GM21390 (cell line): ENCODE results near the gene DPYSL4.

Experiments used
- ATAC-seq: cut with Tn5 transposase; IDR thresholded peaks from one replicate; pipeline ENCODE4 v1.9.1; 2021; ENCODE audit not compliant: unreplicated experiment

Gene DPYSL4

DNA sequence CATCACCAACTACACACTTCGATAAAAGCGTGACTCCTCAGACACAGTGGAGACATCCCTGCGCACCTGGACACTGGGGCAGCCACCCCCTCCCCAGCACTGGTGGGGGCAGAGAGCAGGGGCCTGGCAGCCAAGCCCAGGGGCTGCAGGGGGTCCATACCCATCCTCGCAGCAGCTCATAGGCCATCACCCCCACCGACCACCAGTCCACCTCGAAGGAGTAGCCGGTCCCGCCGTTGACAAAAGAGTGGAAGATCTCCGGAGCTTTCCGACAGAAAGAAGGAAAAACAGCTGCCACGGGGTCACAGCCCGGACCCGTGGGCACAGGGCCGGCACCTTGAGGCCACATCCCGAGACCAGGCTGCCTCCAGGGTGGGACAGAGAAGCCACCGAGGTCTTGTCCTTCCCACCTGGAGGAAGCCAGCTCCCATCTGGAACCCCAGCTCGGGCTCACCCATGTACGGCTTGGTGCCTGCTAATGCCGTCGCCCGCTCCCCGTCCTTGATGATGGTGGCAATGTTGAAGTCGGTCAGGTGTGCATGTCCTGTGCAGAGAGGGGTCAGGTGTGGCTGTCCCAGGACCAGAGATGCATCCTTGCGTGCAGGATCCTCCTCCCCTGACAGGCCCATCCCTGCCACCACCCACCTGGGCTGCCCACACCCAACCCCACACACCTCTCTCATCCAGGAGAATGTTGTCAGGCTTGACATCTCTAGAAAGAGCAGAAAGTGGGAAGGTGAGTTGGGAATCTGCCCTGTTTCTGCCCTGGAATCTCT, 38.5 kb downstream of the DPYSL4 start:
- ATAC-seq, result no peak

DNA sequence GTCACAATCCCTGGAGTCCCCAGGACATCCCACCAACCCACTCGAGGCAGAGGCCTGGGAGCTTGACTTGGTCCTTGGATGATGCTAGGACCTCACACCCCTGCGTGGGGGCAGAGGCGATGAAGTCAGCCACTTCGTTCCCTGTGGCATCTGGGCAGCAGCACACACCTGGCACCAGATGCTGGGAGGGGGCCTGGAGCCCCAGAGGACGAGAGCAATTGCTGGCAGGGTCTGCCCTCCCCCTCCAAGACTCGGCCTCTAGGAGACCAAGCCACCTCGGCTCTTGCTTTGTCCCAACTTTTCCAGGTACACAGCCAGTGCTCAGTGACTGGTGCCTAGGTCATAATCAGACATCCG, 39.1 kb downstream of the DPYSL4 start:
- ATAC-seq, result no peak

DNA sequence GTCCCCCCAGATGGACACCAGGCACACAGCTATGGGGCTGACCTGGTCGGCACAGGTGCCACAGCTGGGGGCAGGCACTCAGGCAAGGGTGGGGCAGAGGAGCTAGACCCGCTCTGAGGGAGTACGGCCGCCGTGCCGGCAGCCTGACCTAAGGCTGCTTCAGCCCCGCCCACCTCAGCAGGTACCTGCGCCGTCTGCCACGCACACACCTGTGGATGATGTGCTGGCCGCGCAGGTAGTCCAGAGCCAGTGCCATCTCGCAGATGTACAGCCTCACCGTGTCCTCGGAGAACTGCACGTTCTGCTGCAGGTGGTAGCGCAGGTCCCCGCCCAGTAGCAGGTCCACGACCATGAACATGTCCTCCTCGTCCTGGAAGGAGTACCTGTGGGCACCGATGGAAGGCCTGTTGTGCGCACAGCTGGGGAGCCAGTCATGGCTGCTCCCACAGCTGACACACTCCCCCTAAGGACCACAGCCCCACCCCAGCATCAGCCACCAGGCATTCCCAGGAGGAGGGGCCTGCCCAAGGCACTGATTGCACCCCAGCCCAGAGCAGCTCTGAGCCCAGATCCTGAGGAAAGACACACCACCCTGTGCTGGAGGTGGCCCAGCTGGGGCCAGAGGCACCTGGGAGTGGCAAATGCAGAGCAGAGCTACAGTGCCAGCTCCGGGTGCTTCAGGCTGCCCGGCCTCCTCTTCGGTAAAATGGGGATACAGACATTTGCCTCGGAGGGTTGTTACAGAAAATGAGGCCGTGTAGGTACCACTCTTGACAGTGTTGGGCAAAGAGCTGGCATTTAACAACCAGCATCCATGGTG, 40.0 kb downstream of the DPYSL4 start:
- no peak for ATAC-seq

DNA sequence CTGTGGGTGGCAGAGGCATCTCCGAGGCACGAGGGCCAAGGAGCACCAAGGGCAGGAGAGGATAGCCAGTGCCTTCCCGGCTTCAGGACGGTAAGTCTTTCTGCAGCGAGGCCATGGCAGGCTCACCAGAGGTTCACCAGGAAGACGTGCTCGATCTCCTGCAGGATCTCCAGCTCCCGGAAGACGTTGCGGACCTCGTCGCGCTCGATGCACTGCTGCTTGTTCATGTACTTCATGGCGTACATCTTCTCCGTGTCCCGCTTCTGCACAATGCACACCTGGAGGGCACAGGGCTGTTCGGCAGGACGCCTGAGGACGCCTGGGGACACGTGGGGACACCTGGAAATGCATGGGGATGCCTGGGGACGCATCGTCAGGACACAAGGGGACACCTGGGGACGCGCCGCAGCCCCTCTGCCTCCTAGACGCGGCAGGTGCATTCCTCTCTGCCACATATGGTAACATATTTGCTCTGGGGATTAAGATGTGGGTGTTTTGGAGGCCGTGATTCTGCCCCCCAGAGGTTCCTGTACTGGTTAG, 41.2 kb downstream of the DPYSL4 start:
- ATAC-seq, result no peak

DNA sequence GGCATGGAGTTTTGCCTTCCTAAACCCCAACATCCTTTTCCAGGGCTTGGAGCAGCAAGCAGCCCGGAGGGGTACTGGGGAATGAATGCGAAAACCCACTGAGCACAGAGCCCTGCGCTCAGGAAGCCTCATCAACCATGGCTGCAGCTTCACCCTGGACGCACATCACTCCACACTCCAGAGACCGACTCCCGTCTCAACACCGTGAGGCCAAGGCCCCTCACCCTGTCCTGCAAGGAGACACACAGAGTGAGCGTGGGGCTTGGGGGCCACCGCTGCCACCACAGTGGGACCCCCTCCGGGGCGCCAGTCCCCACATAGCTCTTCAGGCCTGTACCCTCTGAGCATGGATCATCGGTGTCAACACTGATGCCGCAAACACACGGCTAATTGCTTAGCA, 41.9 kb downstream of the DPYSL4 start:
- ATAC-seq, result no peak

DNA sequence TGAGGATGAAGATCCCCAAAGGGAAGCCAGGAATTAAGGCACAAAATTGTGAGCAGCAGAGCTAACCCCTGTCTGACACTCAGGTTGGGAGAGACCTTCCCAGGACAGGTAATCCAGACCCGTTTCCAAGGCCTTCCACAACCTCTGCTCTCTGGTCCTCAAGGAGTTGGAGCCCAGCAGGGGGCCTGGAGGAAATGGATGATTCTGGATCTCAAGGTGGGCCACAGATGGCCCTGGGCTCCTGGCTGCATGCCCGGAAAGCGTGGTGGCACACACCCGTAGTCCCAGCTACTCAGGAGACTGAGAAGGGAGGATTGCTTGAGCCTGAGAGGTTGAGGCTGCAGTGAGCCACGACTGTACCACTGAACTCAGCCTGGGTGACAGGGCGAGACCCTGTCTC, 42.3 kb downstream of the DPYSL4 start:
- ATAC-seq, result no peak

DNA sequence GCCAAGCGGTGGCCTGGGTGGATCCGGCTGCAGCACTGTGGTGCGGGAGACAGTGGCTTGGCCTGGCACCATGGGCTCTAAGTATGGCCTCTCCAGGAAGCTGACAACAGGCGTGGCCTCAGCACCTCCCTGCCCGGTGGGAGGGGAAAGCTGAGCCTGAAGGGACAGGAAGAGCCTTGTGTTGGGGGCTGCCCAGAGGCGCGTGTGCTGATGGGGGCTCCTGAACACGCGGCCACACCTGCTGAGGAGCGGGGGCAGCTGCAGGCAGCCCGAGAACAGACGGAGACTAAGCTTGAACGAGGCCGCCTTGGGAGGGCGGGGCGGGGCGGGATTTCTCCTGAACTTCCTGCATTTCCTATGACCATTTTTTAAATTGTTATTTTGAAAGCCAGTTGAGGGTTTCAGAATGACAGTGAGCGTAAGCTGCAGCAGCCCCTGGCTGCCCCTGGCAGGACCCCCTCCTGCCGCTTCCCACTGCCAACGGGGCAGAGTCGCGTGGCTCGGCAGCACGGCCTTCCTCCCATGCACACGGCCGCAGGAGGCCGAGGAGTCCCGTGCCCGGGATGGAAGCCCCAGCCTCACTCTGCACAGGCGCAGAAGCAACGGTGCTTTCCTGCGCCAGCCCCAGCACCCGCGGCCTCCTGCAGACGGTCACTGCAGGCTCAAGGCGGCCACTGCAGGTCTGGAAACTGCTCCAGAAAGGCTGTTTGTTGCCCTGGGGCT, 43.2 kb downstream of the DPYSL4 start:
- peak; percentile 45 for ATAC-seq

DNA sequence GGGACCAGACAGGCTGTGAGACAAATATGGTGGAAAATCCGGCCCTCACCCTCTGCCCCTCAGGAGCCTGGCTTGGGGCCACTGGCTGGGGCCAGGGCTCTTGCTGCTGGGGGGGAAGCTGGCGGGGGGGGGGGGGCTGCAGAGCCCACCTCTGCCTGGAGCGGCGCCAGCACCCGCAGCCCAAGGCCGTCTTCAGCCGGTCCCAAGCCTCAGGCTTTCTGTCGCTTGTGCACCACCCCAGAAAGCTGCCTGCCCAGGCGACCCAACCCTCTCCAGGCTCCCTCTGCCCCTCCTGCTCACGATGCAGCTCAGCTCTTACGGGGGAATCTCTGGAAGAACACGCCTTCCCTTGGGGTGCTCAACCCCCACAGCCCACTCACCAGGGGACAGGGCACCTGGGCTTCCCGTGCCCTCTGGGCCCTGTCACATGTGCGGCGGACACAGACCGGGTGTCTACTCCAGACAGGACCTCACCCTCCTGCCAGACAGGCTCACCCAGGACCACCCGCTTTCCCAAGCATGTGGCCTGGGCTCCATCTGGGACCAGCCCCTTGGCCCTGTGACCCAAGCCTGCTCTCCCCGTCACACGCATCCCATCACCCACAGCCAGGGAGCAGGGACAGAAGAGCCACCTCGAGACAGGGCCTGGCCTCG, 43.9 kb downstream of the DPYSL4 start:
- no peak for ATAC-seq

DNA sequence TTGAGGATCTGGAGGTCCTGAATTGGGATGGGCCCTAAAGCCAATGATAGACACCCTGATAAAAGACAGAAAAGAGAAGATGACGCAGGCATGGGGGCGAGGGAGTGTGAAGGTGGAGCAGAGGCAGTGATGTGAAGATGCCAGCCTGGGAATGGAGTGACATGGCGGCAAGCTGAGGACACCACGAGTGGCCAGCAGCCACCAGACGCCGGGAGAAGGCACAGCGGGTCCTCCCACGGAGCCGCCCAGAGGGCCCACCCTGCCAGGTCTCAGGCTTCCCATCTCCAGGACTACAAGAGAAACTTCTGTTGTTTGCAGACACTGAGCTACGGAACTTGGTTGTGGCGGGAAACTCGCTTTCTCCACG, 44.9 kb downstream of the DPYSL4 start:
- ATAC-seq, result no peak

DNA sequence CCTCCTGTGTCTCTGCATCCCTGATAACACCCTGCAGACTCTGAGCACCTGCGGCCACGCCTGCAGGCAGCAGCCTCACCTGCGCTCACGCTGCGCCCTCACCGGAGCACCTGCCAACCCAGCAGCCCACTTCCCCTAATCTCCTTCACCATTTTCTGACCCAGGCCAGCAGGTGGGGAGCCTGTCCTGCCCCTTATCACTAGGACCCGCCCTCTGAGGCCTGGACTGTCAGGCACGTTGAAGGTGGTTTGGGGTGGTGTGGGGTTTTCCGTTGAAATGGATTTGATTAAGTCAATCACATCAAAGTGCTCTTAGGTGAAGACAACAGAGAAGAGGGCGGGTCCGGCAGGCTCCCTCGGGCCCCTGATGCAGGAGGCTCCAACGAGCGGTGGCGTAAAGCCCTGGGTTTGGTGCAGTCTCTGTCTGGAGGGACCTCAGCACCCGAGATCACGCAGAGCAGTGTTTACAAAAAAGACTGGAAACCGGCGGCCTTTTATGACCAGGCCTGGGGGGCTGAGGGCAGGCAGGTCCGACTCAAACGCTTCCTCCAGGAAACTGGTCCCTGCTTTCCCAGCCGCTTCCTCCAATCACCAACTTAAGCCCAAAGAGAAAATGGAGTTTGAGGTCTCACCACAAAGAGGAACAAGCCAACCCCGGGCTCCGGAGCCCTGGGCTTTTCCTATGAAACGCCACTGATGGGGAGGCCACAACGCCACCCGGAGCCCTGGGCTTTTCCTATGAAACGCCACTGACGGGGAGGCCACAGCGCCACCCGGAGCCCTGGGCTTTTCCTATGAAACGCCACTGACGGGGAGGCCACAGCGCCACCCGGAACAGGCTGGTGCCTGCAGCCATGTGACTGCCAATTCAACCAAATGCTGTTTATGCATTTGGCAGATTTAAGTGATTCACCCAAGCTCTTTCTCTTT, 45.5 kb downstream of the DPYSL4 start:
- no peak for ATAC-seq

DNA sequence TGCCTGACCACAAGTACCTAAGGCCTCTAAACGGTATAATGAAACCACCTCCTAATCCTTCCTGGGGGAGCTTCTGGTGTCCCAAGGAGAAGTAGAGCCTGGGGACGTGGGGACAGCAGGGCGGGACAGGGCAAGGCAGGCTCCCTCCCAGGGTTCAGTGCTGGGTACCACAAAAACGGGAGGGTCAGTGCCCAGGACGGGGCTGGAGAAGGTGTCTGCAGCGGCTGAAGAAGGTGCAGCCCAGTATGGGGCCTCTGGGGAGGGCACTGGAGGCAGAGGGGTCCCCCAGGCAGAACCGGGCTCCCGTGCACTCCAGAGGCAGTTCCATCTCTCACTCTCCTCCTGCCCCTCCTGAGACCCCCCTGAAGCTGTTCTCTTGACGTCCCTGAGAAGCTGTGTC, 46.2 kb downstream of the DPYSL4 start:
- ATAC-seq, result no peak

DNA sequence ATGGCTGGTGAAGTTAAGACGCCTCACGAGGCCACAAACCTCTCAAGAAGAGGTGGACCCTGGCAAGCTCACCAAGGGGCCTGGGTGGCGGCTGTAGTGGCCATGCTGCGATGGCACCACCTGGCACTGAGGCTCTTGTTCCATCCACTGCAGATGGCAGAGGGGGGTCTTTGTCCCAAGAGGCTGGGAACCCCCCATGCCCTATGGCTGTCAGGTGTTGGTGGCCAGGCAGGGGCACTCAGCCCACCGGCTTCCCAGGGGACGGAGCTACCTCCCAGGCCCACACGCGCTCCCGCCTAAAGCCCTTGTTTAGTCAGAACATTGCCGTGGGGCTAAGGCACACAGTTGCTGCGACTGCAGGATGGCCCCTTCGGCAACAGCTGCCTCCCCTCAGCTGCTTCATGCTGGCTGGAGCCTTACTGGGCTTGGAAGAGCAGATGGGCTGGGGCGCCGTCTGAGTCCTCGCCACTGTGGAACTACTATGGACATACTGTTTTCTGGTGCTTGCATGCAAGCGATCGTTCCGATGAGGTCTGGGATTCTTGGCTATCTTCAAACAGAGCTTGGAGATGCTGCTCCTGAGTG, 46.8 kb downstream of the DPYSL4 start:
- ATAC-seq, result no peak

DNA sequence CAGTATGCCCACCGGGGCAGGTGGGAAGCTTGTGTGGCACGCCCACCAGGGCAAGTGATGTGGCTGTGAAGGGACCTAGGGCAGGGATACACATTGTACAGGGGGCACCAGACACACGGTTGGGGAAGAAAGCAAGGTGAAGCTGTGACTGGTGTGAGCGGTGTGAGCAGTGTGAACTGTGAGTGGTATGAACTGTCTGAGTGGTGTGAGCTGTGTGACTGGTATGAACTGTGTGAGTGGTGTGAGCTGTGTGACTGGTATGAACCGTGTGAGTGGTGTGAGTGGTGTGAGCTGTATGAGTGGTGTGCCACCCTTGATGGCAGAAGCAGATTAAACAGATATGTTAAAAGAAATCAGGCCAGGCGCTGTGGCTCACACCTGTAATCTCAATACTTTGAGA, 48.1 kb downstream of the DPYSL4 start:
- no peak for ATAC-seq

DNA sequence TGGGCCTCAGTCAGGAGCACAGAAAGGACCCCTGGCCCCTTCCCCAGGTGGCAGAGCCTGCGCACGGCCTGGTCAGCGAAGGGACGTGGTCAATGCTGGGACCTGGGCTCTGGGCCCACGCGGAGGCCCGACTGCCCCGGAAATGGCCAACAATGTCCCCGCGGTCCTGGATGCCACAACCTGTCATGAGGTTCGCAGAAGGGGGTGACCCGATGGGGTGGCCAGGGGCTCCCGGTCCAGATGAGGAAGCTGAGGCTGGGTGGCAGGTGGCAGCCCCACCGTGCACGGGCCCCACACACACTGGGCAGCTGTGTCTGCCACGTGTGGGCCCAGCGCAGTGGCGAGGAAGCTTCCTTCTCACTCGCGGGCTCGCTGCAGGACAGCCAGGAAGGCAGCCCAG, 49.4 kb downstream of the DPYSL4 start:
- no peak for ATAC-seq

DNA sequence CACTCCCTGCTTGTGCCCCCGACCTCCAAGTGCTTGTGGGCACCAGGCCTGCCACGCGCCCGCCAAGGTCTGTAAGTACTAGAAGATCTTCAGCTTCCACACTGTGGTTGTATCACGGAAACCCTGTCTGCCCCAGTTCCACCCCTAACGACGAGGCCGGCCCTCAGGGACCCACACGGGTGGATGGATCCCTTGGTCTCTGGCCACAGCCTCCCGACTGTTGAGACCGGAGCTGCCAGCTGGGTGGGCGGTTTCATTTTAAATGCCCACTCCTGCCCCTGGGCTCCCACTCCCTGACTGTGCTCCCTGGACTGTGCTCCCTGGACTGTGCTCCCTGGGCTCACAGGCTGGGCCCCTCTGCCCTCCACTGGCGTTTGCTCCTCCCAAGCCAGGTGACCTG, 50.1 kb downstream of the DPYSL4 start:
- ATAC-seq, result no peak

DNA sequence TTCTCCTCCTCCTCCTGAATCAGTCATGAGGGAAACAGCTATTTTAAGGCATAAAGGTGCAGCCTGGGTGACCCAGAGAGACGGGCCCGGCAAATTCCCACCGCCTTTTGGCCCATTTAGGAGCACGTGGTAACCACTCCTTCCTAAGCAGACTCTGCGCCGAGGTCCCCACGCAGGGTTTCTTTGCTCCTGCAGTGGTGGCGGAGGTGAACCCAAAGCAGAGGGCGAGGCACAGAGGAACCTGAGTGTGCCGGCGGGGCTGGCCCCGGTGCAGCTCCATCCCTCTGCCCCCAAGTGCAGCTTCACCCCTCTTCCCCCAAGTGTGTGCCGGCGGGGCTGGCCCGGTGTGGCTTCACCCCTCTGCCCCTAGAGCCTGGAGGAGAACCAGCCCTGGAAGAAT, 50.6 kb downstream of the DPYSL4 start:
- no peak for ATAC-seq

DNA sequence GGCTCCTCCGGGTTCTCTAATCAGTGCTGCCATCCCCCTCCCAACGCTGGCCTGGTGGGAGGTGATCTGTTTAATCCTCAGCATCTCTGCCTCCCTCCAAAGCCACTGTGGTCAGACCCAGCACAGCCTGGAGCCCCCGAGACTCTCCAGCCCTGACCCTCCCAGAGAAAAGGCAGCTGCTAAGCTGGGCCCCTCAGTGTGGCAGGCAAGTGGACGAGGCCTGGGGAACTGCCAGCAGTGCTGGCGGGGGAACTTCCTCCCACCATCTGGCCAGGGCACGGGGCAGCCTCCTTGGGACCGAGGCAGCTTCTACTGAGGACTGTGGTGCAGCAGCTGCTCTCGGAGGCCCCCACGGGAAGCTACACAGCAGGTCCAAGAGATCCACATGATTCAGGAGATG, 51.1 kb downstream of the DPYSL4 start:
- ATAC-seq, result no peak

DNA sequence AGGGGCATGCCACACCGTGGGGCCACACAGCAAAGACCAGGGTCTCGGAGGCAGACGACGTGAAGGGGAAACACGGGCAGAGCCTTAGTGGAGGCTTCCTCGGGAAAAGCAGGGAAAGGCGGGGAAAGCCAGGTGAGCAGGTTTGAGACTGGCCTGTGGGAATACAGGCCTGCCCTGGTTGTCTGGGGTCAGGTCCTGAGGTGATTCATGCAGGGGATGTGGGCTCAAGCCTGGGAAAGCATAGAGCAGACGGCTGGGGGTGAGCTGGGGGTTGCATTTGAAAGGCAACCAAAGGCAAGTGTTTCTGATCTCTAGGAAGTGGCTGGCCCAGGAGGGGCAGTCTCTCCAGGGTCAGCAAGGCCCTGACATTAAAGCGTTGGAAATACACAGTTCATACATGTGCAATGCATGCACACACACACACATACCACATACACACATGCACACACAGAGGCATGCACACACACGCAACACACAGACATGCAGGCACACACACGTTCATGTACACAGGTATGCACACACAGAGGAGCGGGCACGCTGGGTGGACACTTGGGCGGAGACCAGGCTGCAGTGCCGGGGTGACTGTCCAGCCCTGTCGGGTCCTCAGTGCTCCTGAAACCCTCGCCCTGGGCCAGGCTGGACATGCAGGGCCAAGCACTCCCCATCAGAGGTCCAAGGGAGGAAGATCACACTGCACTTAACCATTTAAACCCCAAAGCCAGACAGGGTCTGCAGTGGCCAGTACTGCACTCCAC, 51.8 kb downstream of the DPYSL4 start:
- ATAC-seq, result no peak
